Liver (tissue), 9 donors: Measurements from ENCODE around the gene ELK4. TPM values are rescaled to one million over a fixed set of nuclear protein-coding genes. Genes with fewer than 3 reads are reported as not detected.
A peak's percentile ranks its signal among the peaks of the same experiment; 100 is the strongest.

Experiments used
- DNase-seq: peaks from one replicate; pipeline ENCODE4 v3.0.0-alpha.2; 2017; ENCODE audit warnings: low spot score
- H3K27ac ChIP-seq, 2 donors: one replicate each; pipeline ENCODE4 v1.7.0; 2013; ENCODE audit warnings: inconsistent platforms in 2 of 2, low read length in 2 of 2, control low read depth in 1 of 2, low read depth in 1 of 2, mild to moderate bottlenecking in 1 of 2
- H3K27me3 ChIP-seq, 4 donors: one replicate each; pipeline versions ENCODE4 v1.6.1 to v1.7.0; 2013; ENCODE audit warnings: low read length in 3 of 4, inconsistent platforms in 1 of 4, mild to moderate bottlenecking in 1 of 4, moderate library complexity in 1 of 4; ENCODE audit not compliant: control insufficient read depth in 4 of 4, insufficient read depth in 4 of 4
- H3K36me3 ChIP-seq, 4 donors: one replicate each; pipeline versions ENCODE4 v1.6.1 to v1.7.0; 2013; ENCODE audit warnings: low read length in 3 of 4, mild to moderate bottlenecking in 3 of 4, low read depth in 1 of 4, moderate library complexity in 1 of 4; ENCODE audit not compliant: control insufficient read depth in 4 of 4, insufficient read depth in 3 of 4
- H3K4me1 ChIP-seq, 4 donors: one replicate each; pipeline versions ENCODE4 v1.6.1 to v1.7.0; 2013; ENCODE audit warnings: low read length in 3 of 4, mild to moderate bottlenecking in 3 of 4, moderate library complexity in 1 of 4; ENCODE audit not compliant: control insufficient read depth in 4 of 4, insufficient read depth in 4 of 4
- H3K4me3 ChIP-seq, 3 donors: one replicate each; pipeline versions ENCODE4 v1.6.1 to v1.7.0; 2013; ENCODE audit warnings: low read length in 3 of 3, control low read depth in 1 of 3, low read depth in 1 of 3, mild to moderate bottlenecking in 1 of 3
- H3K9ac ChIP-seq, 2 donors: one replicate each; pipeline ENCODE4 v1.7.0; 2013; ENCODE audit warnings: low read length in 2 of 2, mild to moderate bottlenecking in 2 of 2, moderate library complexity in 2 of 2, control low read depth in 1 of 2, low read depth in 1 of 2
- H3K9me3 ChIP-seq, 4 donors: one replicate each; pipeline versions ENCODE4 v1.6.1 to v1.7.0; 2013; ENCODE audit warnings: low read length in 3 of 4; ENCODE audit not compliant: control insufficient read depth in 4 of 4
- ATF3 ChIP-seq: IDR thresholded peaks from 2 replicates; pipeline ENCODE4 v1.6.1; 2016; ENCODE audit warnings: antibody characterized with exemption
- CTCF ChIP-seq: fragments of 150-350 bp; IDR thresholded peaks from 2 replicates; pipeline ENCODE4 v1.5.1; 2017; ENCODE audit warnings: improper control_type of control experiment, low read depth, low read length; ENCODE audit not compliant: missing input control
- EGR1 ChIP-seq, 2 donors: IDR thresholded peaks; 2 replicates each; pipeline ENCODE4 v1.6.1; 2016 to 2018; ENCODE audit warnings: antibody characterized with exemption in 2 of 2, low read depth in 2 of 2
- HNF4A ChIP-seq, 2 donors: conservative IDR thresholded peaks; 2 replicates each; pipeline ENCODE4 v1.6.1; 2016; ENCODE audit warnings: antibody characterized with exemption in 2 of 2, mild to moderate bottlenecking in 2 of 2
- JUND ChIP-seq, 2 donors: IDR thresholded peaks; 2 replicates each; pipeline ENCODE4 v1.6.1; 2016; ENCODE audit warnings: antibody characterized with exemption in 2 of 2
- MAX ChIP-seq: IDR thresholded peaks from 2 replicates; pipeline ENCODE4 v1.6.1; 2016; ENCODE audit warnings: antibody characterized with exemption
- NR2F2 ChIP-seq: IDR thresholded peaks from 2 replicates; pipeline ENCODE4 v1.6.1; 2016; ENCODE audit warnings: antibody characterized with exemption
- RAD21 ChIP-seq, 2 donors: IDR thresholded peaks; 2 replicates each; pipeline ENCODE4 v1.6.1; 2016; ENCODE audit warnings: antibody characterized with exemption in 2 of 2, mild to moderate bottlenecking in 2 of 2
- REST ChIP-seq: IDR thresholded peaks from 2 replicates; pipeline ENCODE4 v1.6.1; 2016; ENCODE audit warnings: antibody characterized with exemption, mild to moderate bottlenecking
- RXRA ChIP-seq, 2 donors: IDR thresholded peaks; 2 replicates each; pipeline ENCODE4 v1.6.1; 2017 to 2018; ENCODE audit warnings: antibody characterized with exemption in 2 of 2, mild to moderate bottlenecking in 1 of 2
- SP1 ChIP-seq: IDR thresholded peaks from 2 replicates; pipeline ENCODE4 v1.6.1; 2018; ENCODE audit warnings: antibody characterized with exemption, mild to moderate bottlenecking
- TAF1 ChIP-seq: conservative IDR thresholded peaks from 2 replicates; pipeline ENCODE4 v1.6.1; 2016; ENCODE audit warnings: antibody characterized with exemption, mild to moderate bottlenecking
- YY1 ChIP-seq: IDR thresholded peaks from 2 replicates; pipeline ENCODE4 v1.6.1; 2016; ENCODE audit warnings: antibody characterized with exemption, mild to moderate bottlenecking
- WGBS: extraction: QIAGEN DNeasy Blood & Tissue Kit; methylation state at CpG from one replicate; pipeline ENCODE4 v1.1.7; 2013; 5-methylcytosine and 5-hydroxymethylcytosine counted together
- polyA plus RNA-seq, 2 donors: library from polyadenylated mRNA; stranded (reverse) in 1 of 2; unstranded in 1 of 2; fragments of 200-250 nt in 1 of 2; fragments of >200 nt in 1 of 2; fragmentation: Nextera tagmentation in 1 of 2; extraction: Ambion mirVana in 1 of 2; gene quantifications; one replicate each; pipeline versions ENCODE4 v1.2.1 to v1.2.3, GENCODE V29; 2013 to 2015
- total RNA-seq, 2 donors: library from RNA; depleted of rRNA; stranded (reverse); fragments of >200 nt; gene quantifications; one replicate each; pipeline ENCODE4 v1.2.3, GENCODE V29; 2014
- donor health status: healthy.
- donor health status: healthy.
- donor health status: healthy.
- donor health status: healthy.
- donor health status: healthy.

The ELK4 gene
- total and polyA plus RNA-seq, 4 donors, result 3.5 to 20.2 (median 6.9) TPM

- TF ChIP-seq HNF4A (conservative IDR thresholded peaks at IDR 0.05), result no peak
- TF ChIP-seq CTCF, result no peak
- TF ChIP-seq JUND (IDR thresholded peaks at IDR 0.05), result no peak
- no peak for TF ChIP-seq RAD21 (IDR thresholded peaks at IDR 0.05)
- TF ChIP-seq RXRA (IDR thresholded peaks at IDR 0.05), result no peak
- TF ChIP-seq YY1, result no peak
- TF ChIP-seq EGR1 (IDR thresholded peaks at IDR 0.05; ENCODE audit: low read depth in 2 of 2), result no peak
- TF ChIP-seq TAF1, result no peak
- no peak for TF ChIP-seq NR2F2
- no peak for TF ChIP-seq SP1
- TF ChIP-seq MAX, result no peak
- no peak for TF ChIP-seq ATF3
- TF ChIP-seq REST, result no peak
- Histone ChIP-seq H3K4me3 (no peak overlapping the region), H3K36me3 (peaks cover 0 to 4% (median under 1%) of the 10 kb centered on the region in 4 donors), H3K9ac (no peak overlapping the region), H3K9me3 (no peaks in the 10 kb centered on the region), H3K27me3 (no peaks in the 10 kb centered on the region), H3K4me1 (peaks cover 0 to 23% (median 16%) of the 10 kb centered on the region in 4 donors), H3K27ac (peak overlapping the region; percentile 42 to 55)
- 79% methylated on average over 1 of the region's 1 CpG for WGBS
- no peak for DNase-seq
Observed at GRCh38 chr1:205600085-205600484, 31.7 kb downstream of the ELK4 start.

GRCh38 chr1:205599669-205600042 is 32.2 kb downstream of the ELK4 start:
- Histone ChIP-seq H3K4me1 (peaks cover 0 to 23% (median 16%) of the 10 kb centered on the region in 4 donors), H3K27ac (peak overlapping the region; percentile 42 to 55), H3K4me3 (no peak overlapping the region), H3K9ac (no peak overlapping the region), H3K9me3 (no peaks in the 10 kb centered on the region), H3K36me3 (peaks cover 0 to 4% (median 0%) of the 10 kb centered on the region in 4 donors), H3K27me3 (no peaks in the 10 kb centered on the region)
- DNase-seq, result no peak
- 81% methylated on average over 5 of the region's 5 CpGs for WGBS
- TF ChIP-seq REST, result no peak
- TF ChIP-seq JUND (IDR thresholded peaks at IDR 0.05), result peak in 1 of 2 donors; percentile 7
